CD4-positive, CD25-positive, alpha-beta regulatory T cell (primary cell): ENCODE measurements around the gene FCRL5. TPM values are rescaled to one million over a fixed set of nuclear protein-coding genes. Genes with fewer than 3 reads are reported as not detected.

Experiments
- ATAC-seq, 2 donors: fragments of 150-1000 bp; cut with Tn5 transposase; one replicate each; pipeline ENCODE4 v1.10.0; 2021; ENCODE audit warnings: low read depth in 2 of 2, moderate number of reproducible peaks in 2 of 2, moderate library complexity in 1 of 2
- DNase-seq, 3 donors: peaks; one replicate each; pipeline versions ENCODE4 v3.0.0 to v3.0.0-alpha.2; 2012 to 2022; ENCODE audit warnings: mixed read lengths in 1 of 3
- H3K27ac ChIP-seq: one replicate; pipeline ENCODE4 v1.7.0; 2013; ENCODE audit warnings: mild to moderate bottlenecking, low read length; ENCODE audit not compliant: insufficient read depth, poor library complexity, severe bottlenecking
- H3K27me3 ChIP-seq: one replicate; pipeline ENCODE4 v1.7.0; 2013; ENCODE audit warnings: low read length; ENCODE audit not compliant: control insufficient read depth, insufficient read depth
- H3K36me3 ChIP-seq: one replicate; pipeline ENCODE4 v1.7.0; 2013; ENCODE audit warnings: mild to moderate bottlenecking, low read length, moderate library complexity; ENCODE audit not compliant: control insufficient read depth, insufficient read depth
- H3K4me1 ChIP-seq: 2 replicates; pipeline ENCODE4 v1.7.0; 2013; ENCODE audit warnings: mild to moderate bottlenecking, low read length; ENCODE audit not compliant: insufficient read depth, control insufficient read depth, poor library complexity, severe bottlenecking
- H3K4me3 ChIP-seq: one replicate; pipeline ENCODE4 v1.7.0; 2013; ENCODE audit warnings: low read depth, mild to moderate bottlenecking, low read length, moderate library complexity
- H3K9me3 ChIP-seq, 2 experiments: 1 replicate in 1 of 2; 2 replicates in 1 of 2; pipeline ENCODE4 v1.7.0; 2013; ENCODE audit warnings: low read length in 2 of 2, mild to moderate bottlenecking in 1 of 2, moderate library complexity in 1 of 2; ENCODE audit not compliant: control insufficient read depth in 2 of 2
- H3K27ac Mint-ChIP-seq, 3 donors: one replicate each; pipeline ENCODE4 v1.8.0; 2020 to 2022; ENCODE audit warnings: mild to moderate bottlenecking in 3 of 3, mixed read lengths in 3 of 3, moderate library complexity in 2 of 3
- H3K27me3 Mint-ChIP-seq: one replicate; pipeline ENCODE4 v1.8.0; 2022; ENCODE audit warnings: mild to moderate bottlenecking, mixed read lengths
- H3K36me3 Mint-ChIP-seq: one replicate; pipeline ENCODE4 v1.8.0; 2020; ENCODE audit warnings: mixed read lengths
- H3K4me1 Mint-ChIP-seq, 4 donors: one replicate each; pipeline ENCODE4 v1.8.0; 2020 to 2022; ENCODE audit warnings: mixed read lengths in 4 of 4, mild to moderate bottlenecking in 1 of 4
- H3K4me3 Mint-ChIP-seq, 4 donors: one replicate each; pipeline ENCODE4 v1.8.0; 2020 to 2022; ENCODE audit warnings: mild to moderate bottlenecking in 4 of 4, mixed read lengths in 4 of 4, moderate library complexity in 3 of 4
- H3K9me3 Mint-ChIP-seq, 7 donors: one replicate each; pipeline ENCODE4 v1.8.0; 2020 to 2022; ENCODE audit warnings: mixed read lengths in 7 of 7, mild to moderate bottlenecking in 3 of 7, moderate library complexity in 2 of 7
- polyA plus RNA-seq, 4 donors: library from polyadenylated mRNA; unstranded; fragments of 300-500 nt; fragmentation: Illumina TruSeq; gene quantifications; one replicate each; pipeline ENCODE4 v1.2.3, GENCODE V29; 2021
- total RNA-seq: library from RNA; stranded (reverse); gene quantifications from one replicate; pipeline ENCODE4 v1.2.3, GENCODE V29; 2022

The FCRL5 gene
- total and polyA plus RNA-seq, 5 donors from 2014 or later: 0.22 TPM; not detected in 4

GRCh38 chr1:157472959-157473358 is 79.4 kb downstream of the FCRL5 start:
- Histone ChIP-seq H3K27ac (no peak overlapping the region), H3K4me3 (no peak overlapping the region), H3K36me3 (no peaks in the 10 kb centered on the region), H3K4me1 (no peaks in the 10 kb centered on the region), H3K9me3 (peaks cover 0 to 6% of the 10 kb centered on the region in 2 experiments), H3K27me3 (peaks cover 5% of the 10 kb centered on the region)
- ATAC-seq: no peak
- Mint-ChIP-seq H3K27ac (no peak overlapping the region), H3K36me3 (no peaks in the 10 kb centered on the region), H3K4me3 (no peak overlapping the region), H3K4me1 (no peaks in the 10 kb centered on the region), H3K9me3 (peaks cover 0 to 26% (median 5%) of the 10 kb centered on the region in 7 donors), H3K27me3 (peaks cover 21% of the 10 kb centered on the region)
- no peak for DNase-seq

GRCh38 chr1:157472056-157472701 is 80.1 kb downstream of the FCRL5 start:
- no peaks in the 10 kb centered on the region for H3K36me3 ChIP-seq
- no peaks in the 10 kb centered on the region for H3K4me1 ChIP-seq
- H3K27ac ChIP-seq: no peak overlapping the region
- H3K4me3 Mint-ChIP-seq: no peak overlapping the region
- peaks cover 21% of the 10 kb centered on the region for H3K27me3 Mint-ChIP-seq
- no peaks in the 10 kb centered on the region for H3K36me3 Mint-ChIP-seq
- no peak overlapping the region for H3K4me3 ChIP-seq
- ATAC-seq (no peak), DNase-seq (no peak)
- peaks cover 0 to 19% (median 5%) of the 10 kb centered on the region in 7 donors for H3K9me3 Mint-ChIP-seq
- no peak overlapping the region for H3K27ac Mint-ChIP-seq
- H3K27me3 ChIP-seq: peaks cover 7% of the 10 kb centered on the region
- H3K4me1 Mint-ChIP-seq: no peaks in the 10 kb centered on the region
- H3K9me3 ChIP-seq: peaks cover 0 to 6% of the 10 kb centered on the region in 2 experiments

DNA sequence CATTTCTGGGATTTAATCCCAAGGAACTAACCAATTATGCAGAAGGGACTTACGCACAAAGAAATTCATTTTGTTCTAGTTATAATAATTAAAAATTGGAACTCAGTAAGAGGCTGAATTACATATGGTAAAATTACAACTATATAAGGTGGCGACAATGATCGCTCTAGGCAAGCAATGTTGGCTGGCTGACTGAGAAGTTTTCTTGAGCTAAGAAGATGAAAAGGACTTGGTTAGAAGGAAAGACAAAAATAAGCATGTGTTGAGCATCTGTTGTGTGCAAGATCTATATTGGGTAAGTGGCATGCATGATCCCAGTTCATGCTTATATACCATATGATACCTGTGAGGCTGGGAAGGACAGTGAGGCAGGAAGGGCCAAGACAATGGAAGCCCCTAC is 80.8 kb downstream of the FCRL5 start:
- H3K4me3 ChIP-seq: no peak overlapping the region
- Mint-ChIP-seq H3K27me3 (peaks cover 21% of the 10 kb centered on the region), H3K9me3 (peaks cover 0 to 13% (median 3%) of the 10 kb centered on the region in 7 donors), H3K27ac (no peak overlapping the region), H3K36me3 (no peaks in the 10 kb centered on the region), H3K4me3 (no peak overlapping the region), H3K4me1 (no peaks in the 10 kb centered on the region)
- peaks cover 0 to 6% of the 10 kb centered on the region in 2 experiments for H3K9me3 ChIP-seq
- no peak overlapping the region for H3K27ac ChIP-seq
- peaks cover 7% of the 10 kb centered on the region for H3K27me3 ChIP-seq
- no peaks in the 10 kb centered on the region for H3K36me3 ChIP-seq
- DNase-seq (no peak), ATAC-seq (no peak)
- no peaks in the 10 kb centered on the region for H3K4me1 ChIP-seq

GRCh38 chr1:157469752-157470675 is 82.3 kb downstream of the FCRL5 start:
- Mint-ChIP-seq H3K27ac (no peak overlapping the region), H3K4me3 (no peak overlapping the region), H3K4me1 (no peaks in the 10 kb centered on the region), H3K36me3 (no peaks in the 10 kb centered on the region), H3K27me3 (peaks cover 14% of the 10 kb centered on the region), H3K9me3 (peaks cover 0 to 3% (median 2%) of the 10 kb centered on the region in 7 donors)
- Histone ChIP-seq H3K36me3 (no peaks in the 10 kb centered on the region), H3K9me3 (no peaks in the 10 kb centered on the region), H3K27me3 (peaks cover 7% of the 10 kb centered on the region), H3K4me1 (no peaks in the 10 kb centered on the region), H3K4me3 (no peak overlapping the region), H3K27ac (no peak overlapping the region)
- DNase-seq: no peak
- no peak for ATAC-seq

DNA sequence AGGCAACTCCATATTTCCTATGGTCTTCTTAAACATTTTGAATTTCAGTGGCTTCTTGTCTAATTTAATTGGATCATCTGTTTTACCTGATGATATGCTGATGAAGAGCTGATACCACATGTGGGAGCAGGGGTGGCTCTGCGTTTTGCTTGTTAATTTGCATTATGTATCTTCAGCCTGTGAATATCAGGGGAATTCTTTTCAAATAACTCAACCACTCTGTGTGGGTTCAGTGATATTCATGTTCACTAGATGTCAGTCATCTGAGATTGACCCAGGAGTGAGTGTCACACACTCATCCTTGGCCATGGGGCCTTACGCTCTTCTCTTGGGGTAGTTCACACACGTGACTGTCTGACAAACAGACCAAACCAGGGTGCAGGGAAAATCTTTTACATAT is 83.0 kb downstream of the FCRL5 start:
- no peaks in the 10 kb centered on the region for H3K36me3 ChIP-seq
- H3K27me3 ChIP-seq: peaks cover 7% of the 10 kb centered on the region
- no peaks in the 10 kb centered on the region for H3K9me3 ChIP-seq
- ATAC-seq (no peak), DNase-seq (no peak)
- H3K36me3 Mint-ChIP-seq: no peaks in the 10 kb centered on the region
- no peaks in the 10 kb centered on the region for H3K4me1 Mint-ChIP-seq
- no peaks in the 10 kb centered on the region for H3K4me1 ChIP-seq
- H3K27ac Mint-ChIP-seq: no peak overlapping the region
- H3K27me3 Mint-ChIP-seq: peaks cover 14% of the 10 kb centered on the region
- no peak overlapping the region for H3K4me3 ChIP-seq
- no peak overlapping the region for H3K4me3 Mint-ChIP-seq
- H3K9me3 Mint-ChIP-seq: peaks cover 0 to 2% (median 0%) of the 10 kb centered on the region in 7 donors
- no peak overlapping the region for H3K27ac ChIP-seq

GRCh38 chr1:157466011-157466410 is 86.3 kb downstream of the FCRL5 start:
- Mint-ChIP-seq H3K36me3 (no peaks in the 10 kb centered on the region), H3K4me3 (no peak overlapping the region), H3K27ac (no peak overlapping the region), H3K9me3 (peaks cover 0 to 2% (median 0%) of the 10 kb centered on the region in 7 donors), H3K4me1 (no peaks in the 10 kb centered on the region), H3K27me3 (peaks cover 10% of the 10 kb centered on the region)
- Histone ChIP-seq H3K27me3 (peaks cover 7% of the 10 kb centered on the region), H3K27ac (no peak overlapping the region), H3K4me1 (no peaks in the 10 kb centered on the region), H3K9me3 (no peaks in the 10 kb centered on the region), H3K36me3 (no peaks in the 10 kb centered on the region), H3K4me3 (no peak overlapping the region)
- DNase-seq: no peak
- ATAC-seq: no peak
